Measurements from ENCODE around the gene IFFO2.
A peak's percentile ranks its signal among the peaks of the same experiment; 100 is the strongest.

IFFO2 gene

GRCh38 chr1:18875796-18876128 lies 80.7 kb downstream of the IFFO2 start:
- no peak for DNase-seq (ENCODE audit: low read depth)
- no peak overlapping the region for H3K4me3 ChIP-seq (ENCODE audit: control insufficient read depth, low read depth, low read length)
- no peak for TF ChIP-seq CTCF (IDR thresholded peaks at IDR 0.05; ENCODE audit: control insufficient read depth, insufficient read depth, low read depth, low read length, missing control alignments)

GRCh38 chr1:18875107-18875795 lies 81.2 kb downstream of the IFFO2 start:
- DNase-seq (ENCODE audit: low read depth): peak; percentile 50
- H3K4me3 ChIP-seq (ENCODE audit: control insufficient read depth, low read depth, low read length): no peak overlapping the region
- TF ChIP-seq CTCF (IDR thresholded peaks at IDR 0.05; ENCODE audit: control insufficient read depth, insufficient read depth, low read depth, low read length, missing control alignments): peak; percentile 87

GRCh38 chr1:18874600-18874999 lies 81.9 kb downstream of the IFFO2 start:
- no peak for DNase-seq (ENCODE audit: low read depth)
- no peak for TF ChIP-seq CTCF (IDR thresholded peaks at IDR 0.05; ENCODE audit: control insufficient read depth, insufficient read depth, low read depth, low read length, missing control alignments)
- no peak overlapping the region for H3K4me3 ChIP-seq (ENCODE audit: control insufficient read depth, low read depth, low read length)

GRCh38 chr1:18874036-18874435 lies 82.4 kb downstream of the IFFO2 start:
- no peak for DNase-seq (ENCODE audit: low read depth)
- H3K4me3 ChIP-seq (ENCODE audit: control insufficient read depth, low read depth, low read length): no peak overlapping the region
- no peak for TF ChIP-seq CTCF (IDR thresholded peaks at IDR 0.05; ENCODE audit: control insufficient read depth, insufficient read depth, low read depth, low read length, missing control alignments)

- no peak overlapping the region for H3K4me3 ChIP-seq (ENCODE audit: control insufficient read depth, low read depth, low read length)
- no peak for DNase-seq (ENCODE audit: low read depth)
- no peak for TF ChIP-seq CTCF (IDR thresholded peaks at IDR 0.05; ENCODE audit: control insufficient read depth, insufficient read depth, low read depth, low read length, missing control alignments)
Measured at GRCh38 chr1:18872071-18872611, 84.3 kb downstream of the IFFO2 start.

GRCh38 chr1:18871401-18872070 lies 84.9 kb downstream of the IFFO2 start:
- no peak for DNase-seq (ENCODE audit: low read depth)
- TF ChIP-seq CTCF (IDR thresholded peaks at IDR 0.05; ENCODE audit: control insufficient read depth, insufficient read depth, low read depth, low read length, missing control alignments): no peak
- H3K4me3 ChIP-seq (ENCODE audit: control insufficient read depth, low read depth, low read length): no peak overlapping the region
